ENCODE measurements around the gene SOX5.

DNA sequence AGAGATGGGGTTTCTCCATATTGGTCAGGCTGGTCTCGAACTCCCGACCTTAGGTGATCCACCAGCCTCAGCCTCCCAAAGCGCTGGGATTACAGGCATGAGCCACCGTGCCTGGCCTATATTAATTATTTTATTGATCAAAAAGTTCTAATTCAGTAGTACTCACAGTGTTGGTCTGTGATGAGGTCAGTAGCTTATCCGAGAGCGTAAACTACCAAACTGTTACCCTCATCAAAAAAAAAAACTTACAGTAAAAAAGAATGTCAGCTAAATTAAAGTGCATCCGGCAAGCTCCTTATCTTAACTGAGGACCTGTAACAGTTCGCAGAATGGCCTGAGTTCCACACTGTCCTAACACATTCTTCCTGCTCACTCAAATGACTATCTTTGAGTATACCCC, 228.2 kb downstream of the SOX5 start:
- TF ChIP-seq, protein P1, sequence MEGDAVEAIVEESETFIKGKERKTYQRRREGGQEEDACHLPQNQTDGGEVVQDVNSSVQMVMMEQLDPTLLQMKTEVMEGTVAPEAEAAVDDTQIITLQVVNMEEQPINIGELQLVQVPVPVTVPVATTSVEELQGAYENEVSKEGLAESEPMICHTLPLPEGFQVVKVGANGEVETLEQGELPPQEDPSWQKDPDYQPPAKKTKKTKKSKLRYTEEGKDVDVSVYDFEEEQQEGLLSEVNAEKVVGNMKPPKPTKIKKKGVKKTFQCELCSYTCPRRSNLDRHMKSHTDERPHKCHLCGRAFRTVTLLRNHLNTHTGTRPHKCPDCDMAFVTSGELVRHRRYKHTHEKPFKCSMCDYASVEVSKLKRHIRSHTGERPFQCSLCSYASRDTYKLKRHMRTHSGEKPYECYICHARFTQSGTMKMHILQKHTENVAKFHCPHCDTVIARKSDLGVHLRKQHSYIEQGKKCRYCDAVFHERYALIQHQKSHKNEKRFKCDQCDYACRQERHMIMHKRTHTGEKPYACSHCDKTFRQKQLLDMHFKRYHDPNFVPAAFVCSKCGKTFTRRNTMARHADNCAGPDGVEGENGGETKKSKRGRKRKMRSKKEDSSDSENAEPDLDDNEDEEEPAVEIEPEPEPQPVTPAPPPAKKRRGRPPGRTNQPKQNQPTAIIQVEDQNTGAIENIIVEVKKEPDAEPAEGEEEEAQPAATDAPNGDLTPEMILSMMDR (IDR thresholded peaks at IDR 0.05), result no peak
- no peak for TF ChIP-seq POLR2A (IDR thresholded peaks at IDR 0.05)

Measured in adrenal gland (tissue), 5 donors.